HG02852 (cell line): ENCODE results near the gene TMPRSS9.
"Not testable (repeated sequence)": the region's sequence is repeated elsewhere in the genome, so short reads cannot be mapped to it uniquely, and the experiment has no call there.

Experiments
- ATAC-seq: cut with Tn5 transposase; IDR thresholded peaks from one replicate; pipeline ENCODE4 v1.9.1; 2021; ENCODE audit warnings: mild to moderate bottlenecking, moderate library complexity; ENCODE audit not compliant: unreplicated experiment

Gene TMPRSS9

DNA sequence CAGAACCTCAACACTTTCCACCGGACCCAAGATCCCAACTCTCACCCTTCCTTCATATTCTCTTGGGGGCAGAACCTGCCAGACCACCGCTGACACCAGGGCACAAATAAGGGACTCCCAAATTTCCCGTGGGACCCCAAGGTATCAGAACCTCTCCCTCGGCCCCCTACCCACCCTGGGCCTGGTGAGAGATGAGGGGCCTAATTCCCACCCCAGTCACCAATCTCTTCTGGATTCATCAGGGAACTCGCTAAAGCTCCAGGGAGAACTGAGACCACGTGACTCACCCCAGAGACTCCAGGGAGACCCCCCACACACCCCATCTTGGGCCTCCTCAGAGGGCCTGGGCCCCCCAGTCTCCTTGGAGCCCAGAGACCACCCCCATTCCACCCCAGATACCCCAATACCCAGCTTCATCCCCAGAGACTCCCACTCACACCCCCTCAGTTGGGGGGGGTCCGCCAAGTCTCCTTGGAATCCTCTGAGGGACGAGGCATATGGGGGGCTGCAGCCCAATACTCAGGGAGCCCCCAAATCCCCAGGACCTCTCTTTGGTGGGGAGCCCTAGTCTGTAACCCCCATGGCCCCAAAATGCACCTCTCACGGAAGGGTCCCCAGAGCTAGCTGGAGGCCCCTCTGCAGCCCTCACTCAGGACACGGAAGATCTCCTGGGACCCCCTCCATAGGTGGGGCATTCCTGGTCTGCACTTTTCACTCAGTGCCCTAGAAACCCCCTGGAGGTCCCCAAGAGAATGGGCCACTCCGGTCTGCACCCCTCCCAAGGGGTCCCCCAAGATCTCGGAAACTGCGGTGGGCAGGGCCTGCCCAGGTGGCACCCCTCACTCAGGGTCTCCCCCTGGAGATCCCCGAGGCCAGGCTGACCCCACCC, 95.1 kb downstream of the TMPRSS9 start:
- no peak for ATAC-seq

DNA sequence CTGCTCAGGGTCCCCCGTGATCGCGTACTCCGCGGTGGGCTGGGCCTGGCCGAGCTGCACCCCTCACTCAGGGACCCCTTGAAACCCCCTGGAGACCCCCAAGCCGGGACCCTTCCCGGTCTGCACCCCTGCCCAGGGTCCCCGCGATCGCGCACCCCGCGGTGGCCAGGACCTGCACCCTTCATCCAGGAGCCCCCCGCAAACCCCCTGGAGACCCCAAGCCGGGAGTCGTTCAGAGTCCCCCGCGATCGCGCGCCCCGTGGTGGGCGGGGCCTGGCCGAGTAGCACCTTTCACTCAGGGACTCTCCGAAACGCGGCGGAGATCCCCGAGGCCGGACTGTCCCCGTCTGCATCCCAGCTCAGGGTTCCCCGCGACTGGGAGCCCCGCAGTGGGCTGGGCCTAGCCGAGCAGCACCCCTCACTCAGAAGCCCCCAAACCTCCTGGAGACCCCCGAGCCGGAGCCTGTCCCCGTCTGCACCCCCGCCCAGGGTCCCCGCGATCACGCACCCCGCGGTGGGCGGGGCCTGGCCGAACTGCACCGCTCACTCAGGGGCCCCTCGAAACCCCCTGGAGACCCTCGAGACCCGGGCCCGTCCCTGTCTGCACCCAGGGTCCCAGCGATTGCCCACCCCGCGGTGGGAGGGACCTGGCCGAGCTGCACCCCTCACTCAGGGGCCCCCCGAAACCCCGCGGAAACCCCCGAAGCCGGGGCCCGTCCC, 95.9 kb downstream of the TMPRSS9 start:
- ATAC-seq, result peak; percentile 31

DNA sequence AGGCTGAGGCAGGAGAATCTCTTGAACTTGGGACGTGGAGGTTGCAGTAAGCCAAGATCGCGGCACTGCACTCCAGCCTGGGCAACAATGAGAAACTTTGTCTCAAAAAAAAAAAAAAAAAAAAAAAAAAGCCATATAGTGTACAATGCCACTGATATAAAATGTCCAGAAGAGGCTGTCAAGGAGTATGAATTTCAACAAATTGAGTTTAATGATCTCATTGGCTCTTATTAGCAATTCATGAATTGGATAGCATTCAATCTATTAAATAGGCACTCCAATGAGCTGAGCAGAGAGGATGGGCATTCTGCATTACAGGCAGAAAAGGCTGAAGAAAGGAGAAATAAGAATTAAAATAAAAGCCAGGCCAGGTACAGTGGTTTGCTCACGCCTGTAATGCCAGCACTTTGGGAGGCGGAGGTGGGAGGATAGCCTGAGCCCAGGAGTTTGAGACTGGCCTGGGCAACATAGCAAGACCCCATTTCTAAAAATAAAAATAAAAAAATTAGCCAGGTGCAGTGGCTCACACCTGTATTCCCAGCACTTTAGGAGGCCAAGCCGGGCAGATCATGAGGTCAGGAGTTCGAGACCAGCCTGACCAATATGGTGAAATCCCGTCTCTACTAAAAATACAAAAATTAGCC, 97.5 kb downstream of the TMPRSS9 start:
- ATAC-seq, result no peak

DNA sequence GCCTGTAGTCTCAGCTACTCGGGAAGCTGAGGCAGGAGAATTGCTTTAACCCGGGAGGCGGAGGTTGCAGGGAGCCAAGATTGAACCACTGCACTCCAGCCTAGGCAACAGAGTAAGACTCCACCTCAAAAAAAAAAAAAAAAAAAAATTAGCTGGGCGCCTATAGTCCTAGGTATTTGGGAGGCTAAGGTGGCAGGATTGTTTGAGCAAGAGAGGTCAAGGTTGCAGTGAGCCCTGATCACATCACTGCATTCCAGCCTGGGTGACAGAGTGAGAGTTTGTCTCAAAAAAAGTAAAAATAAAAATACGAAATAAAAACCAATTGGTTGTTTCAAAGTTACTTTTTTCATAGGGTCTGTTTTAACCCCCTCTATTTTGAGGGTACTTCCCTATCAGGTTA, 98.0 kb downstream of the TMPRSS9 start:
- ATAC-seq, result no peak

DNA sequence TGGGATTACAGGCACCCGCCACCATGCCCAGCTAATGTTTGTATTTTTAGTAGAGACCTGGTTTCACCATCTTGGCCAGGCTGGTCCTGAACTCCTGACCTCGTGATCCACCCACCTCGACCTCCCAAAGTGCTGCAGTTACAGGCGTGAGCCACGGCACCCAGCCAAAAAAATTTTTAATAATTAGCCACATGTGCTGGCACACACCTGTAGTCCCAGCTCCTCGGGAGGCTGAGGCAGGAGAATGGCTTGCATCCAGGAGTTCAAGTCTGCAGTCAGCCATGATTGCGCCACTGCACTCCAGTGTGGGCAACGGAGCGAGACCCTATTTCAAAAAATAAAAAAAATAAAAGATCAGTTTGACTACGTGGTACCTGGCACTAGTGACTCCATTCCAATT, 98.7 kb downstream of the TMPRSS9 start:
- ATAC-seq, result not testable (repeated sequence)

DNA sequence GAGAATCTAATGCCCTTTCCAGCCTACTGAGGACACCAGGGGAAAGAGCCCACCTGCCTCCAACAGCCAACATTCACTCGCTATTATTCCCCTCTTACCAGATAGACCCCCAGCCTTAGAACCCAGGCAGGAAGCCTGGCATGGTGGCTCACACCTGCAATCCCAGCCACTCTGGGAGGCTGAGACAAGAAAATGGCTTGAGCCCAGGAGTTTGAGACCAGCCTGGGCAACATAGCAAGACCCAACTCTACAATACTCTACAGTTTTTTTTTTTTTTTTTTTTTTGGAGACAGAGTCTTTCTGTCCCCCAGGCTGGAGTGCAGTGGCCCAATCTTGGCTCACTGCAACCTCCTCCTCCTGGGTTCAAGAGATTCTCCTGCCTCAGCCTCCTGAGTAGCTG, 100.2 kb downstream of the TMPRSS9 start:
- ATAC-seq, result no peak

DNA sequence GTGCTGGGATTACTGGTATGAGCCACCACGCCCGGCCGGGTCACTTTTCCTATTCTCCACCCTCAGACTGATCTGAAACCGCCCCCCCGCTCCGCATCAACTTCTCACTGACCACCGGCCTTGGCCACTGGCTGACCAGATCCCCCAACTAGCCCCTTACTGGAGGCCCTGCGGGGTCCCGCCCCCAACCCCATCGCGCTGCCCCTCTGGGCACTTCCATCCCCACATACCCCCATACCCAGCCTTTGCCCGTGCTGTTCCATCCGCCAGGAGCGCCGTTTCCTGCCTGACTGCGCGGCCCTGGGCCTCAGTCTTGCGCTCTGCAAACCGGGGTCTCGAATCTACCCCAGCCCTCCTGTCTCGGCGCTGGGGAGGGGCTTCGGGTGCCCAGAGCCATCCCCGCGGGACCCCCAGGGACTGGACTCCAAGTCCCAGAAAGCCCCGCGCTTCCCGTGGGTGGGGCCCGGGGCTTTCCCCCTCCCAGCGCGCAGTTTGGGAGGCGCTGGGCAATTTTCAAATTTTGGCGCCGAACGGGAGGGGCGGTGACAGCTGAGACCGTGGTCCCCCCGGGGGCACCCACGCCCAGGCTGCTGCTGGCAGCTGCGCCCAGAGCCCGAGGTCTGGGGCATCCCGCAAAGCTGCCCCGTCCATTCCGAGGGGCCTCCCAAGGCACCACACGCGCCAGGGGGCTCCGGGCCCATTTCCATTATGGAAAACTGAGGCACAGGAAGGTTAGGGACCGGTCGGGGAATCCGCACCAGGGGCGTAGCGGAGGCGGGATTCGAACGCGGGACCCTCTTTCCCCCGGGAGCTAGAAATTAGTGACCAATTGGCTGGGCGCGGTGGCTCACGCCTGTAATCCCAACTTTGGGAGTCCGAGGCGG, 101.9 kb downstream of the TMPRSS9 start:
- no peak for ATAC-seq

DNA sequence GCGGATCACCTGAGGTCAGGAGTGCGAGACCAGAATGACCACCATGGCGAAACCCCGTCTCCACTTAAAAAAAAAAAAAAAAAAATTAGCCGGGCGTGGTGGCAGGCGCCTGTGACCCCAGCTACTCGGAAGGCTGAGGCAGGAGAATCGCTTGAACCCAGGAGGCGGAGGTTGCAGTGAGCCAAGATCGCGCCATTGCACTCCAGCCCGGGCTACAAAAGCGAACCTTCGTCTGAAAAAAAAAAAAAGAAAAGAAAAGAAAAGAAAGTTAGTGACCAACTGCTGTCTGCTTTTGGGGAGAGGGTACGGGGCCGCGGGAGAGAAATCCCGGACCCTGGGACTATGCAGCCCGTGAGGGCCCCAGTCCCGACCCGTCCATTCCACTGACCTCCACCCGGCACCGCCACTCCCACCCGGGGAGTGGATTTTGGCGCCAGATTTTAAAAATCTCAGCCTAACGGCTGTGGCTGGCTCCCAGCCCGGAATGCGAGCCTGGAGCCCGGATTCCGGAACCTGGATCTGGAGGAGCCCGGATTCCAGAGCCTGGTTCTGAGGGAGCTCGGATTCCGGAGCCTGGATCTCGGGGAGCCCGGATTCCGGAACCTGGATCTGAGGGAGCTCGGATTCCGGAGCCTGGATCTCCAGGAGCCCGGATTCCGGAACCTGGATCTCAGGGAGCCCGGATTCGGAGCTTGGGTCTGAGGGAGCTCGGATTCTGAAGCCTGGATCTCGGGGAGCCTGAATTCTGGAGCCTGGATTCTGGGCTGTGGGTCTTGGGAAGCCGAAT, 102.8 kb downstream of the TMPRSS9 start:
- ATAC-seq, result no peak

DNA sequence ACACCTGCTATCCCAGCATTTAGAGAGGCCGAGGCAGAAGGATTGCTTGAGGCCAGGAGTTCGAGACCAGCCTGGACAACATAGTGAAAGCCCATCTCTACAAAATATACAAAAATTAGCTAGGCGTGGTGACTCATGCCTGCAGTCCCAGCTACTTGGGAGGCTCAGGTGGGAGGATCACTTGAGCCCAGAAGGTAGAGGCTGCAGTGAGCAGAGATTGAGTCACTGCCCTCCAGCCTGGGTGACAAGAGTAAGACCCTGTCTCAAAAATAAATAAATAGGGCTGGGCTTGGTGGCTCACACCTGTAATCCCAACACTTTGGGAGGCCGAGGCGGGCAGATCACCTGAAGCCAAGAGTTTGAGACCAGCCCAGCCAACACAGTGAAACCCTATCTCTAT, 103.6 kb downstream of the TMPRSS9 start:
- ATAC-seq, result not testable (repeated sequence)

DNA sequence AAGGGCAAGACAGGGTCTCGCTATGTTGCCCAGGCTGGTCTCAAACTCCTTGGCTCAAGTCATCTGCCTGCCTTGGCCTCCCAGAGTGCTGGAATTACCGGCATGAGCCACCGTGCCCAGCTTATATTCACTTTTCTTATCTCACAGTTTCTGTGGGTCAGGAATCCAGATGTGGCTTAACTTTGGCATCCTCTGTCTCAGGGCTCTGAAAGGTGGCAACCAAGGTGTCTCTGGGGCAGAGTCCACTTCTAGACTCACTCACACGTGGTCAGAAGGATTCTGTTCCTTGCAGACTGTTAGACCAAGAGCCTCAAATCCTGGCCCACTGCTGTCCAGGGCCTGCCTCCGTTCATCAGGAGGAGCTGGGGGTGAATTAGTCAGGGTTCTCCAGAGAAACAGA, 104.3 kb downstream of the TMPRSS9 start:
- no peak for ATAC-seq

DNA sequence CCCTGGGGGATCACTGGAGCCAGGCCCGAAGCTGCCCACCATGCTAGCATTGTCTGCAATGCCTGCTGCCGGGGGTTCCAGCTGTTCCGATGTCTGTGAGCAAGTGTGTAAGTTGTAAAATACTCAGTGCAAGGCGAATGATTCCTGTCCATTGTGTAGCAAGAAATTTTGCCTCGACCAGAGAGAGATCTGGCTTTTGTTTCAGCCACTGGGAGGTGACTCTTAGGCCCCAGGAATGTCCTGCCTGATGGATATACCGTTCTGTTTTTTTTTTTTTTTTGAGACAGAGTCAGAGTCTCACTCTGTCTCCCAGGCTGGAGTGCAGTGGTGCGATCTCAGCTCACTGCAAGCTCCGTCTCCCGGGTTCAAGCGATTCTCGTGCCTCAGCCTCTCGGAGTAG, 108.5 kb downstream of the TMPRSS9 start:
- no peak for ATAC-seq

DNA sequence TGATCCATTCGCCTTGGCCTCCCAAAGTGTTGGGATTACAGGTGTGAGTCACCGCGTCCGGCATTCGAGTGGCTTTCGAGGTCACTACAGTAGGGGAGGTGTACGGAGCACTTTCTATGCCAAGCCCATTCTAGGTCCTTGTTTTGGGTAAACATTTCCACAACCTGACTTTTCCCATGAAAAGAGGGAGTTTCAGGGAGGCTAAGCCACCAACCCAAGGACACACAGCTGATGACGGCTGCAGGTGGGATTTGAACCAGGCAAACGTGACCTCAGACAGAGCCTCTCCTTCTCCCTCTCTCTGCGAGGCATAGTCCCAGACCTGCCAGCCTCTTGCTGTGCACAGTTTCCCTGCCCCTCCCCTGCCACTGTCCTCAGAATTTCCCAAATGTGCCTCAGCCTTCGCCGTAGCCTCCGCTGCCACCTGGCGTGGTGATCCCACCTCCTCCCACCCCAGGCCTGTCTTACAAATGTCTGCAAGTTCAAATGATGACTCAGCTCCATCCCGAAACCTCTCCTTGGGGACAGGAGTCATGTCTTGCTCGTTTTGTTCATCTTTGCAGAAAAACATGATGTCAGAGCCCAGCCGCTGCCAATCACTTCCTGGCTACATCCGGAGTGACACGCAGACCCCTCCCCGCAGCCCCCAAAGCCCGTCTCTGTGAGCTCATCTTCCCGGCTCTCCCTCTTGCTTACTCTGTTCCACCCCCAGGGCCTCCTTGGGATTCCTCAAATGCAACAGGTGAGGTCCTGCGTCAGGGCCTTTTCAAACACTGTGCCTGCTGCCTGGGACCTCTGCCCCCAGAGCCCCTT, 109.2 kb downstream of the TMPRSS9 start:
- ATAC-seq, result no peak

DNA sequence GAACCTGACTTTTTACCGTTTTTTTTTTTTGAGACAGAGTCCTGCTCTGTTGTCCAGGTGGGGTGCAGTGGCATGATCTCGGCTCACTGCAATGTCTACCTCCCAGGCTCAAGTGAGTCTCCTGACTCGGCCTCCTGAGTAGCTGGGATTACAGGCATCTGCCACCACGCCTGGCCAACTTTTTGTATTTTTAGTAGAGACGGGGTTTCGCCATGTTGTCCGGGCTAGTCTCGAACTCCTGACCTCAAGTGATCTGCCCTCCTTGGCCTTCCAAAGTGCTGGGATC, 109.8 kb downstream of the TMPRSS9 start:
- not testable (repeated sequence) for ATAC-seq

DNA sequence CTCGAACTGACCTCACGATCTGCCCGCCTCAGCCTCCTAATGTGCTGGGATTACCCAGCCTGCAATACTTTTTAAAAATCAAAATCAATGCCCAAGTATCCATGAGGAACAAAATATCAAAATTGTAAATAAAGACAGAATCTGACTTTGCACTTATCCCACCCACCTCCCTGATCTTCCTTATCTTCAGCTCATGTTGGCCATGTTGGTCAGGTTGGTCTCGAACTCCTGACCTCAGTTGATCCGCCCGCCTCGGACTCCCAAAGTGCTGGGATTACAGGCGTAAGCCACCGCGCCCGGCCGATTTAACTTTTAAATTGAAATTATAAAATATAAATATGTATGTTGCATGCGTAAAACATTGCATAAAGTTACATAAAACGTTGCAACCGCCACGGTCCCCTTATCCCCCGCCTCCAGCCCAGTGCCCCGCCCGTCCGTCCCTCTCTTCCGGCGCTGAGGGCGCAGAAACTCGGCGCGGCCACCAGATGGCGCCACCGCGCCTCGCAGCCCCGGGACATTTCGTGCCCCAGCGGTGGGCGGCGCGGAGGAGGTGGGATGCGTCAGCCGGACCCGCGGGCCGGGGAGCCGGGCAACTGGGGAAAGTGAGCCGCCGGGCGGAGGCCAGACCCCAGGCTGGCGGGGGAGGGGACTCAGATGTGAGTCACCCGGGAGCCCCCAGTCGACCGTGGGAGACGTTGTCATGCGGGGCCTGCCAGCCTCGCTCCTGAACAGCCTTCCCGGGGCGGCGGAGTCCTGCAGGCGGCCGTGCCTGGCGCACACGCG, 114.4 kb downstream of the TMPRSS9 start:
- ATAC-seq, result peak; percentile 31

DNA sequence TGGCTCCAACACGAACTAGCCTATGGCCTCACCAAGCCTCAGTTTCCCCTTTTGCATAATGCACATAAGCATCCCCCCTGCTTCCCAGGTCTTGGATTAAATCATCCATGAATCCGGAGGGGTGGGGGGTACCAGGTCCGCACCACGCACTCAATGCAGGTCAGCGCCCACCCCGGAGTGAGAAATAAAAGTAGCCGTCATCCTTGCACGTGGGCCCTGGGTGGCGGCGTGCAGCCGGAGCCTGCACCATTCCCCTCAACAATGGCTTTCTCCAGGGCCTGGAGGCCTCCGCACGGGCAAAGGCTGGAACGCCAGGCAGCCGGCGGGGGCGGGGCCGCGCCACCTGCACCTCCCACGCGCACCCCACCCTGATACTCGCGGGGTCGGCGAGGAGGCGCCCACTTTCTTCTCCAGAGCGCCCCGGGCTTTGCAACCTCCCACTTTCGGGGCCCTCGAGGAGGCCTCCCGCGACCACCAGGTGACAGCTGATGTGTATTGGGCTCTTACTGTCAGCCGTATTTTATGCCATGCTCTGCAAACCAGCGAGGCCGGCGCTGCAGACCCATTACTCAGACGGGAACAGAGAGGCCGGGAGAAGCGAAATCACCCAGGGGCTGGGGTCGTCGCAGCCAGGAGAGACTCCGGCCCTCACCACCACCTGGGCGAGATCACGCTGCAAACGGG, 115.1 kb downstream of the TMPRSS9 start:
- peak; percentile 2 for ATAC-seq
